BE2C (cell line): ENCODE measurements around the gene RAB11FIP4.

Experiments used
- DNase-seq: peaks from one replicate; pipeline ENCODE4 v3.0.0-alpha.2; 2020
- H3K27me3 ChIP-seq: fragments of 250-450 bp; sonication (Bioruptor Pico); 2 replicates; pipeline ENCODE4 v1.5.1; 2020; ENCODE audit warnings: mild to moderate bottlenecking
- H3K36me3 ChIP-seq: fragments of 250-450 bp; sonication (Bioruptor Pico); 2 replicates; pipeline ENCODE4 v1.5.1; 2020; ENCODE audit warnings: mild to moderate bottlenecking
- H3K4me1 ChIP-seq: fragments of 250-450 bp; sonication (Bioruptor Pico); 2 replicates; pipeline ENCODE4 v1.5.1; 2020
- H3K4me3 ChIP-seq: 2 replicates; pipeline ENCODE4 v1.5.1; 2011; ENCODE audit warnings: low read depth, low read length
- H3K9me3 ChIP-seq: fragments of 250-450 bp; sonication (Bioruptor Pico); 2 replicates; pipeline ENCODE4 v1.5.1; 2020
- TF ChIP-seq, protein P1 (sequence below): IDR thresholded peaks from 2 replicates; pipeline ENCODE4 v1.5.1; 2012; ENCODE audit warnings: mild to moderate bottlenecking, low read depth, low read length

Gene RAB11FIP4

DNA sequence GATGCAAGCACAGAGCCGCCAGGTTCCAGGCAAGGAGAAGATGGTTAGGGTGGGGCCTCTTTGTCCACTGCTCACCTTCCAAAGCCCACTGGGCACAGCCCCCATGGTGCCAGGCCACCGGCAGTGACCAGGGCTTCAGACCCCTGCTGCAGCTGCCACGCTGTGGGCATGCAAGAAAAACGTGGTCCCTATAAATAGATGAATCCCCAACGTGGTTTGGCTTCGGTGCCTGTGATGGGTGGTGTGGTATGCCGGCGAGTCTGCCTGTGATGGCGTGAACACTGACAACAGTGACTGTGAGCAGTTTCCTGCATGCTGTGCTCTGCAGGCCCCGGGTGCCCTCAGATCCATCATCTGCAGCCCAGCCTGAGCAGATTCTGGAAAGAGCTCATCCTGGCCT, 36.6 kb downstream of the RAB11FIP4 start:
- DNase-seq: no peak
- Histone ChIP-seq H3K36me3 (no peaks in the 10 kb centered on the region), H3K9me3 (no peaks in the 10 kb centered on the region), H3K4me1 (peaks cover 2% of the 10 kb centered on the region; the same call in 1 of the 2 replicates), H3K4me3 (no peak overlapping the region), H3K27me3 (no peaks in the 10 kb centered on the region)
- TF ChIP-seq, protein P1, sequence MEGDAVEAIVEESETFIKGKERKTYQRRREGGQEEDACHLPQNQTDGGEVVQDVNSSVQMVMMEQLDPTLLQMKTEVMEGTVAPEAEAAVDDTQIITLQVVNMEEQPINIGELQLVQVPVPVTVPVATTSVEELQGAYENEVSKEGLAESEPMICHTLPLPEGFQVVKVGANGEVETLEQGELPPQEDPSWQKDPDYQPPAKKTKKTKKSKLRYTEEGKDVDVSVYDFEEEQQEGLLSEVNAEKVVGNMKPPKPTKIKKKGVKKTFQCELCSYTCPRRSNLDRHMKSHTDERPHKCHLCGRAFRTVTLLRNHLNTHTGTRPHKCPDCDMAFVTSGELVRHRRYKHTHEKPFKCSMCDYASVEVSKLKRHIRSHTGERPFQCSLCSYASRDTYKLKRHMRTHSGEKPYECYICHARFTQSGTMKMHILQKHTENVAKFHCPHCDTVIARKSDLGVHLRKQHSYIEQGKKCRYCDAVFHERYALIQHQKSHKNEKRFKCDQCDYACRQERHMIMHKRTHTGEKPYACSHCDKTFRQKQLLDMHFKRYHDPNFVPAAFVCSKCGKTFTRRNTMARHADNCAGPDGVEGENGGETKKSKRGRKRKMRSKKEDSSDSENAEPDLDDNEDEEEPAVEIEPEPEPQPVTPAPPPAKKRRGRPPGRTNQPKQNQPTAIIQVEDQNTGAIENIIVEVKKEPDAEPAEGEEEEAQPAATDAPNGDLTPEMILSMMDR: no peak

DNA sequence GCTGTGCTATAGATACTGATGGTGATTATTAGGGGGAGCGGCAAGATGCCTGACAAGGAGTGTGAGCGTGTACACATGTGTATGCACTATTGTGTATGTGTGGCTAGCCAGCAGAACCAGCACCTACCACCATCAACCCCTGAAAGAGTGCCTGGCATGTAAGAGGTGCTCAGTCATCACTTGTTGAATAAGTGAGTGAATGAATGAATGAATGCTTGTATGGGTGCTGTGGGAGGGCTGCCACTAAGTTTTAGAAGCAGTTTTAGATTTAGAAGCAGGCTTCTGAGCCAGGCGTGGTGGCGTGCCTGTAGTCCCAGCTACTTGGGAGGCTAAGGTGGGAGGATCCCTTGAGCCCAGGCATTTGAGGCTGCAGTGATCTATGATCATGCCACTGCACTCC, 37.0 kb downstream of the RAB11FIP4 start:
- H3K4me3 ChIP-seq: no peak overlapping the region
- no peaks in the 10 kb centered on the region for H3K36me3 ChIP-seq
- H3K9me3 ChIP-seq: no peaks in the 10 kb centered on the region
- peaks cover 2% of the 10 kb centered on the region; the same call in 1 of the 2 replicates for H3K4me1 ChIP-seq
- DNase-seq: no peak
- TF ChIP-seq, protein P1: no peak
- no peaks in the 10 kb centered on the region for H3K27me3 ChIP-seq

- TF ChIP-seq, protein P1: no peak
- no peak overlapping the region for H3K4me3 ChIP-seq
- no peaks in the 10 kb centered on the region for H3K9me3 ChIP-seq
- no peak for DNase-seq
- no peaks in the 10 kb centered on the region for H3K4me1 ChIP-seq
- no peaks in the 10 kb centered on the region for H3K27me3 ChIP-seq
- H3K36me3 ChIP-seq: no peaks in the 10 kb centered on the region
Measured at GRCh38 chr17:31431098-31431851, 39.8 kb downstream of the RAB11FIP4 start.

- no peaks in the 10 kb centered on the region for H3K36me3 ChIP-seq
- H3K9me3 ChIP-seq: no peaks in the 10 kb centered on the region
- TF ChIP-seq, protein P1: no peak
- H3K27me3 ChIP-seq: no peaks in the 10 kb centered on the region
- no peaks in the 10 kb centered on the region for H3K4me1 ChIP-seq
- DNase-seq: no peak
- H3K4me3 ChIP-seq: no peak overlapping the region
Measured at GRCh38 chr17:31431852-31432658, 40.6 kb downstream of the RAB11FIP4 start.

DNA sequence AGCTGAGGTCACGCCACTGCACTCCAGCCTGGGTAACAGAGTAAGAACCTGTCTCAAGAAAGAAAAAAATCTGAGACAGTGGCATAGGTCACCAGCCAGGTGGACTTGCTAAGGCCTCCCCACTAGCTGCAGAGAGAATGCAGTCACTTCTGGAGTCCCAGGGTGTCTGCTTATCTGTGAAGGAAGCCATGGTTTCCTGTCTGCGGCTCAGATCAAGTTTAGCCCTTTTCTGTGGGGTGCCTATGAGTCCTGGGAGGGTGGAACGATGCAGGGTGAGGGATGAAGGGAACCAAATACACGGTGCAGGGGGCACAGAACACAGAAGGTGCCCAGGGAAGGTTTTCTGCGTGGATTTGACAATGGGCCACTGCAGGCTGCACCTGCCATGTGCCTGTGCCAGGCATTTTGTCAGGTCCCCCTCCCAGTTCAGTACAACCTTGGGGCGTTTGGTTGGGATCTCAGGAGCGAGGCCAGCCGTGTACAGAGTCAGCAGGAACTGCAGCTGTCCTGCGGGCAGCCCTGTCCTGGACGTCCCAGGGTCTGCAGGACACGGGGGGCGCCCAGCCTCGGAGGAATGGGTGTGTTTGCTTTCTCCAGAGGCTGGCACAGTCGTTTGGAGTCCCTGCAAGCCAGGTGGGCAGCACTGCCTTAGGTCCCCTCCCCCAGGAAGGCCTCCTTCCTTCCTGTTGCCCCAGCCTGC, 41.8 kb downstream of the RAB11FIP4 start:
- Histone ChIP-seq H3K9me3 (no peaks in the 10 kb centered on the region), H3K27me3 (no peaks in the 10 kb centered on the region), H3K36me3 (no peaks in the 10 kb centered on the region), H3K4me1 (no peaks in the 10 kb centered on the region), H3K4me3 (no peak overlapping the region)
- DNase-seq: no peak
- TF ChIP-seq, protein P1: no peak
